Endothelial cell (in vitro differentiated cells): Measurements from ENCODE around the gene DPM2. TPM values are rescaled to one million over a fixed set of nuclear protein-coding genes. Genes with fewer than 3 reads are reported as not detected.

Source experiments
- DNase-seq: peaks from one replicate; pipeline ENCODE4 v3.0.0; 2021; ENCODE audit warnings: low spot score
- H3K27ac Mint-ChIP-seq: one replicate; pipeline ENCODE4 v1.8.0; 2021; ENCODE audit warnings: mixed read lengths, inconsistent platforms; ENCODE audit not compliant: unreplicated experiment
- H3K27me3 Mint-ChIP-seq: one replicate; pipeline ENCODE4 v1.8.0; 2021; ENCODE audit warnings: mild to moderate bottlenecking, moderate library complexity, mixed read lengths, inconsistent platforms; ENCODE audit not compliant: unreplicated experiment
- H3K36me3 Mint-ChIP-seq: one replicate; pipeline ENCODE4 v1.8.0; 2021; ENCODE audit warnings: mild to moderate bottlenecking, low read depth, mixed read lengths, inconsistent platforms; ENCODE audit not compliant: unreplicated experiment
- H3K4me1 Mint-ChIP-seq: one replicate; pipeline ENCODE4 v1.8.0; 2021; ENCODE audit warnings: mild to moderate bottlenecking, mixed read lengths, inconsistent platforms; ENCODE audit not compliant: unreplicated experiment
- H3K4me3 Mint-ChIP-seq: one replicate; pipeline ENCODE4 v1.8.0; 2021; ENCODE audit warnings: mild to moderate bottlenecking, mixed read lengths, inconsistent platforms; ENCODE audit not compliant: unreplicated experiment
- H3K9me3 Mint-ChIP-seq: one replicate; pipeline ENCODE4 v1.8.0; 2021; ENCODE audit warnings: mixed read lengths, inconsistent platforms; ENCODE audit not compliant: unreplicated experiment
- CTCF ChIP-seq: fragments of 200-600 bp; sonication (generic); IDR thresholded peaks from one replicate; pipeline ENCODE4 v1.5.0; 2021; ENCODE audit warnings: antibody characterized with exemption; ENCODE audit not compliant: unreplicated experiment
- long read RNA-seq: library from polyadenylated mRNA; unstranded; transcript quantifications from one replicate; pipeline ENCODE4 v2.0.0, GENCODE V29; 2020; ENCODE audit not compliant: unreplicated experiment
- total RNA-seq: library from RNA; stranded (reverse); fragmentation: NEBNext Ultra II Directional; extraction: Animal tissue kit (Norgen Biotek cat#: 25700); gene quantifications from one replicate; pipeline ENCODE4 v1.2.1, GENCODE V29; 2021; ENCODE audit not compliant: unreplicated experiment

The DPM2 gene
- total RNA-seq = 31.5 TPM
- long read RNA-seq, transcript DPM2-203 (3 exons, 928 nt) = minor isoform, 8 of 51 reads
- long read RNA-seq, transcript DPM2-205 (3 exons, 1,662 nt) = minor isoform, 7 of 51 reads
- long read RNA-seq, transcript DPM2-201 (4 exons, 1,542 nt) = major isoform, 27 of 51 reads
- long read RNA-seq, partial matches to known transcripts = 4 of 51 reads
- long read RNA-seq, other reads (novel, unspliced or antisense) = 5 of 51 reads

- H3K27ac Mint-ChIP-seq = peak within 1 kb of the TSS; percentile 91
- H3K9me3 Mint-ChIP-seq = no peaks in the 10 kb centered on the region
- no peak for TF ChIP-seq CTCF
- peak; percentile 81 for DNase-seq
- peak within 1 kb of the TSS; percentile 96 for H3K4me3 Mint-ChIP-seq
- H3K4me1 Mint-ChIP-seq = peaks cover 24% of the 10 kb centered on the region
- peaks cover 12% of the 10 kb centered on the region for H3K36me3 Mint-ChIP-seq
- peaks cover 11% of the 10 kb centered on the region for H3K27me3 Mint-ChIP-seq
Measured at GRCh38 chr9:127937388-127938297, at the start of gene DPM2. Gene DPM2 (minus strand): TSS chr9:127937854. CDS start chr9:127937820, 34 bp downstream.

- Mint-ChIP-seq H3K4me1 (peaks cover 6% of the 10 kb centered on the region), H3K4me3 (no peak overlapping the region), H3K27me3 (no peaks in the 10 kb centered on the region), H3K36me3 (no peaks in the 10 kb centered on the region), H3K9me3 (no peaks in the 10 kb centered on the region), H3K27ac (no peak overlapping the region)
- TF ChIP-seq CTCF = no peak
- DNase-seq = no peak
Measured at GRCh38 chr9:127987103-127987614, 49.5 kb upstream of the DPM2 start.

- Mint-ChIP-seq H3K27me3 (peaks cover under 1% of the 10 kb centered on the region), H3K4me1 (peaks cover 12% of the 10 kb centered on the region), H3K36me3 (no peaks in the 10 kb centered on the region), H3K9me3 (no peaks in the 10 kb centered on the region), H3K4me3 (no peak overlapping the region), H3K27ac (no peak overlapping the region)
- no peak for TF ChIP-seq CTCF
- DNase-seq = no peak
Measured at GRCh38 chr9:127985011-127985410, 47.4 kb upstream of the DPM2 start.

GRCh38 chr9:127983847-127984289 lies 46.2 kb upstream of the DPM2 start:
- no peak overlapping the region for H3K4me3 Mint-ChIP-seq
- TF ChIP-seq CTCF = no peak
- DNase-seq = no peak
- no peaks in the 10 kb centered on the region for H3K9me3 Mint-ChIP-seq
- no peaks in the 10 kb centered on the region for H3K36me3 Mint-ChIP-seq
- H3K4me1 Mint-ChIP-seq = peaks cover 18% of the 10 kb centered on the region
- no peak overlapping the region for H3K27ac Mint-ChIP-seq
- peaks cover 5% of the 10 kb centered on the region for H3K27me3 Mint-ChIP-seq
